ENCODE results near the gene FAM124A.
"Not testable (repeated sequence)": the region's sequence is repeated elsewhere in the genome, so short reads cannot be mapped to it uniquely, and the experiment has no call there.

The FAM124A gene

GRCh38 chr13:51280379-51280940 lies 58.3 kb downstream of the FAM124A start:
- Histone ChIP-seq H3K36me3 (ENCODE audit: insufficient read depth, low read length) (no peaks in the 10 kb centered on the region), H4K20me1 (ENCODE audit: insufficient read depth, low read length) (no peaks in the 10 kb centered on the region), H3K9me3 (ENCODE audit: insufficient read depth, low read length, severe bottlenecking) (no peaks in the 10 kb centered on the region), H3K9ac (ENCODE audit: low read depth, low read length) (no peak overlapping the region), H3K4me2 (ENCODE audit: insufficient read depth, low read length) (no peak overlapping the region), H3K27ac (ENCODE audit: low read length) (no peak overlapping the region), H2AFZ (ENCODE audit: low read depth, low read length) (no peak overlapping the region), H3K4me1 (ENCODE audit: insufficient read depth, low read length) (no peaks in the 10 kb centered on the region), H3K27me3 (ENCODE audit: insufficient read depth, low read length, poor library complexity) (peaks cover 7% of the 10 kb centered on the region), H3K4me3 (ENCODE audit: low read depth in 1 of 2, low read length in 2 of 2) (no peak overlapping the region), H3K79me2 (ENCODE audit: insufficient read depth, low read length) (no peaks in the 10 kb centered on the region)
- DNase-seq, result no peak
- TF ChIP-seq EZH2 (IDR thresholded peaks at IDR 0.05; ENCODE audit: borderline replicate concordance, low read depth, low read length, severe bottlenecking), result no peak
- TF ChIP-seq, protein P1, sequence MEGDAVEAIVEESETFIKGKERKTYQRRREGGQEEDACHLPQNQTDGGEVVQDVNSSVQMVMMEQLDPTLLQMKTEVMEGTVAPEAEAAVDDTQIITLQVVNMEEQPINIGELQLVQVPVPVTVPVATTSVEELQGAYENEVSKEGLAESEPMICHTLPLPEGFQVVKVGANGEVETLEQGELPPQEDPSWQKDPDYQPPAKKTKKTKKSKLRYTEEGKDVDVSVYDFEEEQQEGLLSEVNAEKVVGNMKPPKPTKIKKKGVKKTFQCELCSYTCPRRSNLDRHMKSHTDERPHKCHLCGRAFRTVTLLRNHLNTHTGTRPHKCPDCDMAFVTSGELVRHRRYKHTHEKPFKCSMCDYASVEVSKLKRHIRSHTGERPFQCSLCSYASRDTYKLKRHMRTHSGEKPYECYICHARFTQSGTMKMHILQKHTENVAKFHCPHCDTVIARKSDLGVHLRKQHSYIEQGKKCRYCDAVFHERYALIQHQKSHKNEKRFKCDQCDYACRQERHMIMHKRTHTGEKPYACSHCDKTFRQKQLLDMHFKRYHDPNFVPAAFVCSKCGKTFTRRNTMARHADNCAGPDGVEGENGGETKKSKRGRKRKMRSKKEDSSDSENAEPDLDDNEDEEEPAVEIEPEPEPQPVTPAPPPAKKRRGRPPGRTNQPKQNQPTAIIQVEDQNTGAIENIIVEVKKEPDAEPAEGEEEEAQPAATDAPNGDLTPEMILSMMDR (IDR thresholded peaks at IDR 0.05; ENCODE audit: borderline replicate concordance, extremely low read depth, low read length, poor library complexity, severe bottlenecking), result no peak
- no peak for ATAC-seq (ENCODE audit: insufficient read depth, low read depth)

GRCh38 chr13:51282322-51282721 lies 60.1 kb downstream of the FAM124A start:
- Histone ChIP-seq H3K4me1 (ENCODE audit: insufficient read depth, low read length) (peaks cover 3% of the 10 kb centered on the region; the same call in 1 of the 2 replicates), H3K4me2 (ENCODE audit: insufficient read depth, low read length) (no peak overlapping the region), H3K79me2 (ENCODE audit: insufficient read depth, low read length) (no peaks in the 10 kb centered on the region), H3K27me3 (ENCODE audit: insufficient read depth, low read length, poor library complexity) (peaks cover 7% of the 10 kb centered on the region), H3K9me3 (ENCODE audit: insufficient read depth, low read length, severe bottlenecking) (no peaks in the 10 kb centered on the region), H4K20me1 (ENCODE audit: insufficient read depth, low read length) (no peaks in the 10 kb centered on the region), H3K9ac (ENCODE audit: low read depth, low read length) (no peak overlapping the region), H3K36me3 (ENCODE audit: insufficient read depth, low read length) (no peaks in the 10 kb centered on the region), H2AFZ (ENCODE audit: low read depth, low read length) (no peak overlapping the region), H3K4me3 (ENCODE audit: low read depth in 1 of 2, low read length in 2 of 2) (no peak overlapping the region), H3K27ac (ENCODE audit: low read length) (no peak overlapping the region)
- ATAC-seq (ENCODE audit: insufficient read depth, low read depth) (no peak), DNase-seq (no peak)
- TF ChIP-seq, protein P1 (IDR thresholded peaks at IDR 0.05; ENCODE audit: borderline replicate concordance, extremely low read depth, low read length, poor library complexity, severe bottlenecking), result no peak
- TF ChIP-seq EZH2 (IDR thresholded peaks at IDR 0.05; ENCODE audit: borderline replicate concordance, low read depth, low read length, severe bottlenecking), result no peak

DNA sequence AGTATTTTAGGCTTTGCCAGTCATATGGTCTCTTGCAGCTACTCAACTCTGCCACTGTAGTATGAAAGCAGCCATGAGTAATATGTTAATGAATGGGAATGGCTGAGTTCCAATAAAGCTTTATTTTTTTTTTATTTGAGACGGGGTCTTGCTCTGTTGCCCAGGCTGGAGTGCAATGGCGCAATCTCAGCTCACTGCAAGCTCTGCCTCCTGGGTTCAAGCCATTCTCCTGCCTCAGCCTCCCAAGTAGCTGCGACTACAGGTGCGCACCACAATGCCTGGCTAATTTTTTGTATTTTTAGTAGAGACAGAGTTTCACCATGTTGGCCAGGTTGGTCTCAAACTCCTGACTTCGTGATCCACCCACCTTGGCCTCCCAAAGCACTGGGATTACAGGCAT lies 60.7 kb downstream of the FAM124A start:
- not testable (repeated sequence) for H4K20me1 ChIP-seq (ENCODE audit: insufficient read depth, low read length); H3K4me3 ChIP-seq (ENCODE audit: low read depth in 1 of 2, low read length in 2 of 2); H3K4me2 ChIP-seq (ENCODE audit: insufficient read depth, low read length); H3K4me1 ChIP-seq (ENCODE audit: insufficient read depth, low read length); ATAC-seq (ENCODE audit: insufficient read depth, low read depth); H3K9me3 ChIP-seq (ENCODE audit: insufficient read depth, low read length, severe bottlenecking); H3K79me2 ChIP-seq (ENCODE audit: insufficient read depth, low read length); H3K27ac ChIP-seq (ENCODE audit: low read length); DNase-seq; H3K36me3 ChIP-seq (ENCODE audit: insufficient read depth, low read length); H2AFZ ChIP-seq (ENCODE audit: low read depth, low read length); H3K9ac ChIP-seq (ENCODE audit: low read depth, low read length)
- H3K27me3 ChIP-seq (ENCODE audit: insufficient read depth, low read length, poor library complexity), result peaks cover 13% of the 10 kb centered on the region

- no peaks in the 10 kb centered on the region for H3K79me2 ChIP-seq (ENCODE audit: insufficient read depth, low read length)
Measured at GRCh38 chr13:51283371-51283770, 61.2 kb downstream of the FAM124A start.

More at GRCh38 chr13:51283371-51283770, 61.2 kb downstream of the FAM124A start:
- no peak for TF ChIP-seq EZH2 (IDR thresholded peaks at IDR 0.05; ENCODE audit: borderline replicate concordance, low read depth, low read length, severe bottlenecking)
- TF ChIP-seq, protein P1 (IDR thresholded peaks at IDR 0.05; ENCODE audit: borderline replicate concordance, extremely low read depth, low read length, poor library complexity, severe bottlenecking), result no peak
- Histone ChIP-seq H3K27ac (ENCODE audit: low read length) (no peak overlapping the region), H2AFZ (ENCODE audit: low read depth, low read length) (no peak overlapping the region), H3K27me3 (ENCODE audit: insufficient read depth, low read length, poor library complexity) (peaks cover 11% of the 10 kb centered on the region), H3K4me3 (ENCODE audit: low read depth in 1 of 2, low read length in 2 of 2) (no peak overlapping the region), H3K4me1 (ENCODE audit: insufficient read depth, low read length) (peaks cover 3% of the 10 kb centered on the region; the same call in 1 of the 2 replicates), H3K9ac (ENCODE audit: low read depth, low read length) (no peak overlapping the region), H3K36me3 (ENCODE audit: insufficient read depth, low read length) (no peaks in the 10 kb centered on the region), H4K20me1 (ENCODE audit: insufficient read depth, low read length) (no peaks in the 10 kb centered on the region), H3K9me3 (ENCODE audit: insufficient read depth, low read length, severe bottlenecking) (no peaks in the 10 kb centered on the region), H3K4me2 (ENCODE audit: insufficient read depth, low read length) (no peak overlapping the region)
- DNase-seq (no peak), ATAC-seq (ENCODE audit: insufficient read depth, low read depth) (no peak)
